NT2/D1 (cell line): ENCODE data around the gene FCMR.

ENCODE experiments used
- SUZ12 ChIP-seq: IDR thresholded peaks from 2 replicates; pipeline ENCODE4 v1.6.1; 2011; ENCODE audit not compliant: insufficient read length, insufficient read depth; ENCODE audit errors: extremely low read depth
- YY1 ChIP-seq: IDR thresholded peaks from 2 replicates; pipeline ENCODE4 v1.6.1; 2011; ENCODE audit not compliant: insufficient read length, insufficient read depth
- ZNF274 ChIP-seq: IDR thresholded peaks from 2 replicates; pipeline ENCODE4 v1.6.1; 2011; ENCODE audit warnings: mild to moderate bottlenecking, low read depth, low read length

- TF ChIP-seq ZNF274, result no peak
- no peak for TF ChIP-seq YY1
- TF ChIP-seq SUZ12, result no peak
These were observed 34.0 kb downstream of the FCMR start for GRCh38 chr1:206887701-206888100.
